ENCODE results near the gene DKK1.

The DKK1 gene

DNA sequence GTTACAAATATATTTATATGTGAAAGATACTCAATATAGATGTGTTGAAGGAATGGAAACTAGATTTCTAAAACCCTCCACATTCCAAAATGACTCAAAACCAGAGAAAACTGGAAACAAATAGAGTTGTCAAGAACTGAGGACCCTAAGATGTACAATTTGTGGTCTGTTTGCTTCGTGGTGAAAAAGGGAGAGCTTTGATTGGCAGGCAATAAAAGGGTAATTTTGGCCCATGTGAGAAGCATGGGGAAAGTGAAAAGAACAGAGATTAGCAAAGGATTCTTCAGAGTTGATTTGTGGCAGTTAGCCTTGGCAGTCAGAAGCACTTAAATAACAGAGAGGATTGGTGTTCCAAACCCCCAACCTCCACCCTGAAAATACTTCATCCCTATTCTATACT is 37.1 kb upstream of the DKK1 start:
- DNase-seq (ENCODE audit: low read depth in 2 of 2): no peak
- no peak for TF ChIP-seq CTCF (IDR thresholded peaks at IDR 0.05; ENCODE audit: low read depth, low read length)
- H3K4me3 ChIP-seq (replicated peaks in 1 of 2; ENCODE audit: low read depth in 2 of 2, low read length in 2 of 2): no peak overlapping the region

GRCh38 chr10:52279546-52279945 is 34.5 kb upstream of the DKK1 start:
- no peak for TF ChIP-seq CTCF (IDR thresholded peaks at IDR 0.05; ENCODE audit: low read depth, low read length)
- H3K4me3 ChIP-seq (replicated peaks in 1 of 2; ENCODE audit: low read depth in 2 of 2, low read length in 2 of 2): no peak overlapping the region
- no peak for DNase-seq (ENCODE audit: low read depth in 2 of 2)

GRCh38 chr10:52280051-52280450 is 34.0 kb upstream of the DKK1 start:
- H3K4me3 ChIP-seq (replicated peaks in 1 of 2; ENCODE audit: low read depth in 2 of 2, low read length in 2 of 2): no peak overlapping the region
- no peak for TF ChIP-seq CTCF (IDR thresholded peaks at IDR 0.05; ENCODE audit: low read depth, low read length)
- peak; percentile 21 to 51 for DNase-seq (ENCODE audit: low read depth in 2 of 2)

GRCh38 chr10:52283174-52283573 is 30.9 kb upstream of the DKK1 start:
- DNase-seq (ENCODE audit: low read depth in 2 of 2): peak; percentile 23 to 76
- no peak overlapping the region for H3K4me3 ChIP-seq (replicated peaks in 1 of 2; ENCODE audit: low read depth in 2 of 2, low read length in 2 of 2)
- no peak for TF ChIP-seq CTCF (IDR thresholded peaks at IDR 0.05; ENCODE audit: low read depth, low read length)

- no peak for DNase-seq (ENCODE audit: low read depth in 2 of 2)
- TF ChIP-seq CTCF (IDR thresholded peaks at IDR 0.05; ENCODE audit: low read depth, low read length): no peak
- no peak overlapping the region for H3K4me3 ChIP-seq (replicated peaks in 1 of 2; ENCODE audit: low read depth in 2 of 2, low read length in 2 of 2)
These were observed 29.6 kb upstream of the DKK1 start for GRCh38 chr10:52284416-52285013.

DNA sequence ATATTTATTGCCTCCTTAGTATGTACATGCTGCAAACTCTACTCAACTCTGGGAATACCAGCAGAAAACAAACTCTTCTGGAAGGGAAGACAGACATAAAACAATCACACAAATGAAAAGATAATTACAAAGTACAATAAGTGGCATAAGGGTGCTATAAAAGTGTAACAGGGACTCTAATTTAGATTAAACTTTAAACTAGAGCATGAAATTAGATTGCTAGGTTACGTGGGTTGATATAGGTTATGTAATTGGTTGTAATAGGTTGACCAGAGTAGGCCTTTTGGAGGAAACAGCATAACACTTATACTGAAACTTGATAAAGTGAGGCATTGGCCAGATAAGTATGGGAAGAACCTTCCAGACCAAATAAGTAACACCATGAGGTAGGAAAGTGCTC is 26.2 kb upstream of the DKK1 start:
- DNase-seq (ENCODE audit: low read depth in 2 of 2): no peak
- H3K4me3 ChIP-seq (replicated peaks in 1 of 2; ENCODE audit: low read depth in 2 of 2, low read length in 2 of 2): no peak overlapping the region
- TF ChIP-seq CTCF (IDR thresholded peaks at IDR 0.05; ENCODE audit: low read depth, low read length): no peak

DNA sequence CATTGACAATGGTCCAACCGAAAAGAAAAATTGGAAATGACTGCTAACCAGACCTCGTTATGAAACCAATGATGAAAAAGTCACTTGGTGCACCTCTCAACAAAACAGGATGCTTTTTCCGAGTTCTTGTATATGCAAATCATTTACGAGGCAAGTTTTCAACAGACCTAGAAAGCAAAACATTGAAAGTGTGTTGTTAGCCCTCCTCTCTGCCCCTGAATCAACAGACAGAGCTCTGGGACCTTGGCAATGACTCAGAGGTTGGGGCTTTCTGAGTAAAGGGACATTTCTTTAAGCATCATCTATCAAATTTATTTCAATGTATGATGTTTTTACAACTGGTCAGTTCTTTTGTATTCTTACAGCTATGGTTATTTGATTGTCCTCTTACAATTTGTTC is 16.3 kb upstream of the DKK1 start:
- DNase-seq (ENCODE audit: low read depth in 2 of 2): no peak

More for the DNA sequence above, 16.3 kb upstream of the DKK1 start:
- no peak overlapping the region for H3K4me3 ChIP-seq (replicated peaks in 1 of 2; ENCODE audit: low read depth in 2 of 2, low read length in 2 of 2)
- no peak for TF ChIP-seq CTCF (IDR thresholded peaks at IDR 0.05; ENCODE audit: low read depth, low read length)
